ENCODE measurements around the gene BTBD16. TPM values are rescaled to one million over a fixed set of nuclear protein-coding genes. Genes with fewer than 3 reads are reported as not detected.

BTBD16 gene
- total and polyA plus RNA-seq, 2 donors (not counting 3 experiments of a cell fraction or from before 2014, with no cell fraction given), result 0.04 TPM; not detected in 1

GRCh38 chr10:122248356-122249302 is 22.5 kb upstream of the BTBD16 start:
- BruUV-seq (replicated peaks), result no TSS peak
- DNase-seq (ENCODE audit: low read depth, low spot score), result no peak
- dilution Hi-C loops (cut with MboI; ENCODE audit: extremely low pct_ligation_motif_present, low sequenced_read_pairs) (no loop called here), intact Hi-C loops (cut with micrococcal nuclease) (no loop called here)
- H3K36me3 ChIP-seq (ENCODE audit: control insufficient read depth in 2 of 2, extremely low read depth in 1 of 2, insufficient read depth in 2 of 2, low read length in 2 of 2), result peaks cover 4 to 9% of the 10 kb centered on the region in 2 experiments
- ChIA-PET CTCF (interaction anchor here (1.2 kb wide), 1 partner anchor 9 kb away, joined by 3 read pairs; no protein-coding TSS in a partner anchor), POLR2A (no interaction called here)
- H3K4me3 ChIP-seq (replicated peaks in 1 of 3; ENCODE audit: insufficient read depth in 1 of 3, low read depth in 1 of 3, low read length in 3 of 3), result no peak overlapping the region
- H3K27ac ChIP-seq (ENCODE audit: insufficient read depth, low read depth, low read length), result no peak overlapping the region
- H4K20me1 ChIP-seq (replicated peaks; ENCODE audit: control insufficient read depth, extremely low read depth, insufficient read depth, low read length), result no peaks in the 10 kb centered on the region
- TF ChIP-seq MYC (IDR thresholded peaks at IDR 0.05; ENCODE audit: low read depth, low read length) (no peak), FOS (IDR thresholded peaks at IDR 0.05; ENCODE audit: borderline replicate concordance, insufficient read depth, low read length) (no peak), CTCF (IDR thresholded peaks at IDR 0.05; ENCODE audit: extremely low read depth in 1 of 2, insufficient read depth in 1 of 2, low read depth in 1 of 2, low read length in 2 of 2) (no peak), EZH2 (IDR thresholded peaks at IDR 0.05; ENCODE audit: borderline replicate concordance, low read depth, low read length, severe bottlenecking) (no peak), JUN (IDR thresholded peaks at IDR 0.05; ENCODE audit: borderline replicate concordance, insufficient read depth, insufficient read length, low read depth) (no peak), POLR2AphosphoS5 (IDR thresholded peaks at IDR 0.05; ENCODE audit: insufficient read depth, low read depth, low read length) (no peak), POLR2A (IDR thresholded peaks at IDR 0.05; ENCODE audit: low read depth, low read length) (no peak), GATA2 (IDR thresholded peaks at IDR 0.05; ENCODE audit: insufficient read depth, insufficient read length, low read depth, low read length) (no peak)
- TF ChIP-seq, protein P1, sequence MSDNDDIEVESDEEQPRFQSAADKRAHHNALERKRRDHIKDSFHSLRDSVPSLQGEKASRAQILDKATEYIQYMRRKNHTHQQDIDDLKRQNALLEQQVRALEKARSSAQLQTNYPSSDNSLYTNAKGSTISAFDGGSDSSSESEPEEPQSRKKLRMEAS (IDR thresholded peaks at IDR 0.05; ENCODE audit: insufficient read depth, insufficient read length), result no peak
- no peaks in the 10 kb centered on the region for H3K27me3 ChIP-seq (ENCODE audit: control insufficient read depth in 2 of 2, insufficient read depth in 2 of 2, low read length in 2 of 2)
- H2AFZ ChIP-seq (ENCODE audit: low read depth, low read length), result no peak overlapping the region
- no peak overlapping the region for H3K9ac ChIP-seq (replicated peaks; ENCODE audit: extremely low read depth, insufficient read depth, low read length)
- no peaks in the 10 kb centered on the region for H3K4me1 ChIP-seq (ENCODE audit: control insufficient read depth, extremely low read depth, insufficient read depth, low read length)
- H3K9me3 ChIP-seq (replicated peaks; ENCODE audit: control insufficient read depth, insufficient read depth, low read length), result no peaks in the 10 kb centered on the region
- H3K9me1 ChIP-seq (replicated peaks; ENCODE audit: control insufficient read depth, extremely low read depth, insufficient read depth, low read length), result no peaks in the 10 kb centered on the region
- no peak for FAIRE-seq
- no peaks in the 10 kb centered on the region for H3K79me2 ChIP-seq (ENCODE audit: control insufficient read depth, insufficient read depth, low read length)
- no peak overlapping the region for H3K4me2 ChIP-seq (ENCODE audit: insufficient read depth, low read length)
